ENCODE measurements around the gene RTP5.
"Not testable (repeated sequence)": the region's sequence is repeated elsewhere in the genome, so short reads cannot be mapped to it uniquely, and the experiment has no call there.

The RTP5 gene

DNA sequence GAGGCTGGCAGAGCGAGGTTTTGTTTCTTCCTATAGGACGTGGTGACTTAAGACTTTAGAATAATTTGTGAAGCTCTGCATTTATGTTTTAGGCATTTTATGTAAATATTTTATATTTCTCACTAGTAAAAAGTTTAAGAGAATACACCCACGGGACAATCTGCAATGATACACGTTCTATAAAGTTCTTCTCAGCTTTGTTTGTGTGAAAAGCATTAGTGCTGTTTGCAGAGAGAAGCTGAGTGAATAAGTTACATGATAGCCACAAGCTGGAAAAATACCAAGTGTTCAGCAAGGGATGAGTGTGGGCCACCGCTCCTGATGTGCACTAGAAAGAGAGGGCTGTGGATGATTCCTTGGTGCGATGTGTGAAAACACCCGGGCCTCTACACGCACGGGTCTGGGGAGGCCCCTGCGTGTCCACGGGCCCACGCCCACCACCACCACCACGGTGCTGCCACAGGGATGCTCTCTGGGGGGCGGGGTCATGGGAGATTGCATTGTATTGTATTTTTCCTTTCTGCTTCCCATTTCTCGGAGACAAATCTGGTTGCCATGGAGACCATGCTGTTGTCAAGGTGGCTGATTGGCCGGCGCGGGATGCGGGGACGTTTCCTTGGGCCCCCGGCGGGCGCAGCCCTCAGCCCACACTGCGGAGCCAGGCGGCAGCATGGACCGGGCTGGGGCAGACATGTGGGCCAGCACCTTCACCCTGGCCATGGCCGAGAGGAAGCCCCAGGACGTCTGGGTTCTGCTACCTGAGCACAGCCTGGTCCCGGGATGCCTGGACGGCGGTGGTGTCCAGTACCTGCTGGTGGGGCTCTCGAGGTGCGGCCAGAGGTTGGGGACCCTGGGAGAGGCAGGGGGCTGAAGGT is at the start of gene RTP5:
RTP5 (plus strand) TSS at position 643 of the 875 bp plus-strand sequence; CDS start at position 671, 28 bp downstream.
- DNase-seq (ENCODE audit: low spot score): no peak

DNA sequence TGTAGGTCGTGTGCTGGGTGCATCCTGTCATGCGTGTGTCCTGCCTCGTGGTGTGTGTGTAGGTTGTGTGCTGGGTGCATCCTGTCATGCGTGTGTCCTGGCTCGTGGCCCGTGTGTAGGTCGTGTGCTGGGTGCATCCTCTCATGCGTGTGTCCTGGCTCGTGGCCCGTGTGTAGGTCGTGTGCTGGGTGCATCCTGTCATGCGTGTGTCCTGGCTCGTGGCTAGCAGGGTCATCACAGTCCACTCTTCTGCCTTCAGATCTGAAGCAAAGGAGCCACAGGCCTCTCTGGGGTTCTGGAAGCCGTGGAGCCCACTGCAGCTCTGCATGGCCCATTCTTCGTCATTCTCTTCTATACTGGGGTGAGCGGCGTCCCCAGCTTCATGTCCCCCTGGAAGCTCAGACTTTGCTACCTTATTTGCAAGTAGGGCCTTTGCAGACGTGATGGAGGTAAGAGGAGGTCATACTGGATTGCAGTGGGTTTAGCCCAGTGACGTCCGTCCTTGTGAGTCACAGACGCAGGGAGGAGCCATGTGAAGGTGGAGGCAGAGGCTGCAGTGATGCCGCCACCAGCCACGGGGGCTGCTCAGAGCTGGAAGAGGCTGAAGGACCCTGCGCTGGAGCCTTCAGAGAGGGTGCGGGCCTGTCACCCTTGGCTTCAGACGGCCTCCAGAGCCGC is 49.4 kb upstream of the RTP5 start:
- DNase-seq (ENCODE audit: low spot score): not testable (repeated sequence)

DNA sequence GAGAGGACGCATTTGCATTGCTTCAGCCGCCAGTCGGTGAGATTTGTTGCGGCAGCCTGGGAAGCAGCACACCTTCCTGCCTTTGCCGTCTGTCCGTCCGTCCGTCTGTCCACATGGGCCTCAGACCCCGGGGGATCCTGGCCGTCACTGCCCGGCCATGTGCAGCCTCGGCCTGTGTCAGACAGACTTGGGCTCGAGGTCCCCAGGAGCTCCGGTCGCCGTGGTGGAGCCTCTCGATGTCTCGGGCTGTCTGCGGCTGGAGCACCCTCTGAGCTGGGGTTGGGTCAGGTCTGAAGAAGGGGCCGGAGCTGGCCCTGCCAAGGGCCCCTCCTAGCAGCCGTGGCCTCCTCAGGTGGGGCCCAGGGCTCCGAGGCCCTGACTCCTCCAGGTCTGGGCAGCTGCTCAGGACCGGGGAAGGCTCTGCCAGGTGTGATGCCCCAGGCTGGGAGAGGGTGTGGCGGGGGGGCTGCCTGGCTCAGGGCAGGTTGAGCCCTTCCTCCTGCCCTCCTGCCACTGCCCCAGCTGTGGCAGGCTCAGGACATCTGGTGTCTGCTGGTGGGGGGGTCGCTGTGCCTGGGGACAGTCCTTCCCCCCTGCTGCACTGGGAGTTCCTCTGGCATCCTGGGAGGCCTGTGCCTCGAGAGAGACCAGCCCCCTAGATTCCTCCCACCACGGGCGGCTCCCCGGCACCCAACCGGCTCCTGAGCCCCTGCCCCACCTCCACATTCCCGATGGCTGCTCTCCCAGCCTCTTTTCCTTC is 48.7 kb upstream of the RTP5 start:
- peak; percentile 5 for DNase-seq (ENCODE audit: low spot score)

DNA sequence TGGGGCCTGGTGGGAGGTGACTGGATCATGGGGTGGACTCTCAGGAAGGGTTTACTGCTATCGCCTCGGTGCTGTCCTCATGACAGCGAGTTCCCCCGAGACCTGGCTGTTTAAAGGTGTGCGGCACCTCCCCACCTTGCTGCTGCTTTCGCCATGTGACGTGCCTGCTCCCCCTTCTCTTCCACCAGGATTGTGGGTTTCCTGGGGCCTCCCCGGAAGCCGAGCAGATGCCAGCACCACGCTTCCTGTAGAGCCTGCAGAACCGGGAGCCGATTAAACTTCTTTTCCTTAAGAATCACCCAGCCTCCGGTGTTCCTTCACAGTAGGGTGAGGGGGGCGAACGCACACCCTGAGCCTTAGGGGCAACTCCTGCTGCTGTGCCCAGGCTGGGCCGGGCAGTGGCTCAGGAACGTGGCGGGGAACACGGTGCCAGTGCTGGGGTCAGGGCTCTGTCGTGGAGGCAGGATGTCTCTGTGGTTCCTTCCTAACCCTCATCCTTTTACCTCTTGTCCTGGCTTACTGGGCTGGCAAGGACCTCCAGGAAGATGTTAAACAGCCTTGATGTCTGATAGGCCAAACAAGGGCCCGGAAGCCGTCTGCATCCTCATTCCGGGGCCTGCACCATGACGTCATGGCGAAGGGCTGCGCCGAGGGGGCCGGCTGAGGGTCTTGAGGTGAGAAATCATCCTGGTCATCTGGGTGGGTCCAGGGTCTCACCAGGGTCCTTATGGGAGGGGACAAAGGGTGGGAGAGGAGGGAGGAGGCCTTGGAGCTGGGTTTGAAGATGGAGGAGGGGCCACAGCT is 47.9 kb upstream of the RTP5 start:
- DNase-seq (ENCODE audit: low spot score): no peak

DNA sequence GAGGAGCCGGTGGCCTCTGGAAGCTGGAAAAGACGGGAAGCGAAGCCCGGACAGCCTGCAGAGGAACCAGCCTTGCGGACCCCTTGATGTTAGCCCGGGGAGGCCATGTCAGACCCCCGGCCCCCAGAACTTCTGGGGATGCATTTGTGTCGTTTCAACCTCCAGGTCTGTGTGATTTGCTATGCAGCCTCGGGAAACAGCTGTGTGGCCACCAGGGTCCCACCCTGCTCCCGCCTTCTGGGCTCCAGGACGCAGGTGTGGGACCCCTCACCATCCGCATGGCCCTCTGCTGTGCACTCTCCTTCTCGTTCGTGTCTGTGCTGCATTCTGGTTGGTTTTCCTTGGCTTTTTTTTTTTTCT is 47.3 kb upstream of the RTP5 start:
- DNase-seq (ENCODE audit: low spot score): peak; percentile 3

DNA sequence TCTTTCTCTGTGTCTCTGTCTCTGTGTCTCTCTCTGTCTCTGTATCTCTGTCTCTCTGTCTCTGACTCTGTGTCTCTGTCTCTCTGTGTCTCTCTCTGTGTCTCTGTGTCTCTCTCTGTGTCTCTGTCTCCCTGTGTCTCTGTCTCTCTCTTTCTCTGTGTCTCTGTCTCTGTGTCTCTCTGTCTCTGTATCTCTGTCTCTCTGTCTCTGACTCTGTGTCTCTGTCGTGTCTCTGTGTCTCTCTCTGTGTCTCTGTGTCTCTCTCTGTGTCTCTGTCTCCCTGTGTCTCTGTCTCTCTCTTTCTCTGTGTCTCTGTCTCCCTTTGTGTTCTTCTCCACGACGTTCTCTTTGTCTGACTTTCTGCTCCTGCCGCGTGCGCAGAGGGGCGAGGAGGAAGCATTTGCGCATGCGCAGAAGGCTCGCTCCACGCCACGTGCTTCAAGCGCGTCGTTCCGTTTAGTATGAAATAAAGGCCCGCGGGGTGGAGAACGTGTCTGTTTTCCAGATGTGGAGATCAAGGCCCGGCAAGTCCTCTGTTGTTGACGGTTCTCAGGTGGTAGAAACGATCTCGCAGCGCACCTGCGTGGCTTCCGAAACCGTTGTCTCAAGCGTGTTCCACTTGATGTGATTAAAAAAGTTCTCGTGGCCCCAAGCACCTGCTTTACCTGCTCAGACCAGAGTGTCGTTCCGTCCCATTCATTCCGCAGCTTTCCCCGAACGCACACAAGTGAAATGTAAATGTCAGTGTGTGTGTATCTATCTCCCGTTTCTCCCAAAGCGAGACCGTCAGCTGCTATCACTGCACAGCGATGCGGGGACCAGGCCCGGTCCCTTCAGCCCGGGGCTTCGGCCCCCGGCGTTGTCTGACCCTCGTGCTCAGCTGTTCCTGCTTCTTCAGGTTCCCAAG is 45.7 kb upstream of the RTP5 start:
- DNase-seq (ENCODE audit: low spot score): not testable (repeated sequence)

DNA sequence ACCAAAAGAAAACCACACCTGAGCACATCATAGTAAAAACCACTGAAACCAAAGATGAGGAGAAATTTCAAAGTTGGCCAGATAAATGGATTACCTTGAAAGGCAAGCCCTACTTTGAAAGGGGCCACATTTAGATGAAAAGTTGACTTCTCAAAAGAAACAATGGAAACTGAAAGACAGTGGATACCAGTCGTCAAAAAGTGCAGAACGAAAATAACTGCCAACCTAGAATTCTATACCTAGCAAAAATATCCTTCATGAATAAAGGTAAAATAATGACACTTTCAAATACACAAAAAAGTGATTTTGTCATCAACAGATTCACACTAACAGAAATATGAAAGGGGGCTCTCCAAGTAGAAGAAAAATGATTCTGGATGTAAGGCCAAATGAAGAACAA is 42.1 kb upstream of the RTP5 start:
- DNase-seq (ENCODE audit: low spot score): no peak

DNA sequence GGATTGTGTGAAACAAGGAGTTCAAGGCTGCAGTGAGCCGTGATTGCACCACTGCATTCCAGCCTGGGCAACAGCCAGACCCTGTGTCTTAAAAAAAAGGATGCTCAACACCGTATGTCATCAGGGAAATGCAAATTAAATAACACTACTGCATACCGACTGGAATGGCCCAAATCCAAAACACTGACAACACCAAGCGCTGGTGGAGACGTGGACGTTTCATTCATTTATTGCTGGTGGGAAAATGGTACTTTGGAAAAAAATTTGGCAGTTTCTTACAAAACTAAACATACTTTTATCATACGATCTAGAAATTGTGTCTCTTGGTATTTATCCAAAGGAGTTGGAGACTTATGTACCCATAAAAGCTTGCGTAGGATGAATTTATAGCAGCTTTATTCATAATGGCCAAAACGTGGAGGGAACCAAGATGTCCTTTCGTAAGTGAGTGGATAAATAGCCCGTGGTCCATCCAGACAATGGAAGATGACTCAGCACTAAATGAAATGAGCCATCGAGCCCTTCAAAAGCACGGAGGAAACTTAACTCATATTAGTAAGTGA is 36.3 kb upstream of the RTP5 start:
- DNase-seq (ENCODE audit: low spot score): no peak

DNA sequence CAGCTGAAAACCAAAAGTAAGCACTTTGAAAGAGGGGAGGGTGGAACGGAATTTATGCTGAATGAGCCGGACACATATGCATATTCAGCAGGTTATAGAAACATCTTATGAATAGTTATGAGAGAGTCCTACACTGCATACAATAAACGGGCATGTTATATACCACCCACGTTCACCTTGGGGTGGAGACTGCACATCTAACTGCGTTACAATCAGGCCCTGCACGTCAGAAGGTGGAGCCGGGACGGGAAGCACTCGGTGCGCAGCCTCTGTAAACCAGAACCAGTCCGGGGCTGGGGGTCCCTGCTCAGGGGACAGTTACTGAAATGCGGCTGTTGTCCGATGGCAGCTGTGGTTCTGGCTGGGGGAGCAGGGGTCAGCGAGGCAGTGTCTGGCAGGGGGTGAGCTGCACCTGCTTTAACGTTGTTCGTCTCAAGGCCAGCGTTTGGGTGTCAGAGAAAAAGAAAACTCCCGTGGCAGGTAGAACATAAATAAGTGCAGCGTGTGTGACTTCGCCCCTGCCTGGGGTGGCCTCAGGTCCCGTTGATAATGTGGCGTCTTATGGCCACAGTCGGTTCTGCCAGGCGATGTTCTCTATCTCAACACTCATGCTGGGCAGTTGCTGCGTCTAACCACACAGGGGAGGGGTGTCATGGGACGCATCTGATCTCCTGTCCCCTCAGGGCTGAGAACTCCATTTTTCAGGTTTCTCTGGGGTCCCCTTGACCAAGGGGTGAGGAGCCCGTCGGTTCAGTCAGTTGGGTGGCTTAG is 35.6 kb upstream of the RTP5 start:
- not testable (repeated sequence) for DNase-seq (ENCODE audit: low spot score)

DNA sequence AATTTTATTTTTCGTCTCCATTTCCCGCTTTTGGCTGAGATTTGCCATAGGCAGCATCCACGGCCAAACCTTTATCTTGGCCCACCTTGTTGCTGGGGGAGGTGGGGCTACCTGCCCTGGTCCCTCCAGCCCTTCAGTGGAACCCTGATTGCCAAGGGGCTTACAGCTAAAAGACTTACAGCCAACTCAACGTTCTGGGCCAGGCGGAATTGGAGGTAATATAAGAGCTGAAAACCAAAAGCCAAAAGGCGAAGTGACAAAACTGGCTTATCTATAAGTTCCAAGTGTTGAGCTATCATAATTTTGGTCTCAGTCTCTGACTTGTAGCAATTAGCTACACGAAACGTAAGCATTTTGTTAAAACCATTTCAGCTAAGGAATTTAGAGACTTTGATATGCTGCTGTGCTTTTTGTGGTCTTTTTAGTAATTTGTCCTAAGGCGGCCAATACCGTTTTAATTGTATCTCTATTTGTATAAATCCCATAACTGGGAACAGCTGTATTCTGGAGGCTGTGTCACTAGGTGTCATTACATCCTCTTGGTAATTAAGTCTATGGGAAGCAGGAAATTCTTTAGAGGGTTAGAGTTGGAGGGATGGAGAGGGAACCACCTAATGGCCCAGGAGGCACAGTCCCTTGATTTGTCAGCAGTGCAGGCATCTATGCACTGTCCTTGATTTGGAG is 34.9 kb upstream of the RTP5 start:
- no peak for DNase-seq (ENCODE audit: low spot score)

DNA sequence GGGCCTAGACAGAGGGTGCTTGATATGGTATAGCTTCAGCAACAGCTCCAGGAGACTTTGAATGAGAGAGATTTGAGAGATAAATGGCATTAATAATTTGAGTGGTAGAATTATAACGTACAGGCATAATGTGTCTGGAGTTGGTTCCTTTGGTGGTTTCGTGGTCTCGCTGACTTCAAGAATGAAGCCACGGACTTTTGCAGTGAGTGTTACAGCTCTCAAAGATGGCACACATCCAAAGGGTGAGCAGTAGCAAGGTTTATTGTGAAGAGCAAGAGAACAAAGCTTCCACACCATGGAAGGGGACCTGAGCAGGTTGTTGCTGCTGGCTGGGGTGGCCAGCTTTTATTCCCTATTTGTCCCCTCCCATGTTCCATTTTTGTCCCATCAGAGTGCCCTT is 33.9 kb upstream of the RTP5 start:
- DNase-seq (ENCODE audit: low spot score): no peak

DNA sequence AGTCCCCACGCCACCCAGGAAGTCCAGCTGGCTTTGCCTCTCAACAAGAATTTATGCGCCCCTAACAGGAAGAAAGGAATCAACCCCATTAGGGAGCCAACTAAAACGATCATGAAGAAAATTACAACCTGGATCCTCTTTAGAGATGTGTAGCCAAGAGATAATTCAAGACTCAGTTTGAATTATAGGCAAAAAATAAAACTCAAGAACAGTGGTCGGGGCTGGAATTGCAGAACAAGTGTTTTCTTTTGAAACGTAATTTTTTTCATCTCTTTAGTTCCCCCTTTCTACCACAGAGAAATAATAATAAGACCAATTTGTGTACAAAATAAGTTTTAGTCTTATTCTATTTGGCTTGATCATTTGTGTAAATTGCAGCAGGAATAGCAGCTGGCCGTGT is 33.2 kb upstream of the RTP5 start:
- DNase-seq (ENCODE audit: low spot score): no peak

DNA sequence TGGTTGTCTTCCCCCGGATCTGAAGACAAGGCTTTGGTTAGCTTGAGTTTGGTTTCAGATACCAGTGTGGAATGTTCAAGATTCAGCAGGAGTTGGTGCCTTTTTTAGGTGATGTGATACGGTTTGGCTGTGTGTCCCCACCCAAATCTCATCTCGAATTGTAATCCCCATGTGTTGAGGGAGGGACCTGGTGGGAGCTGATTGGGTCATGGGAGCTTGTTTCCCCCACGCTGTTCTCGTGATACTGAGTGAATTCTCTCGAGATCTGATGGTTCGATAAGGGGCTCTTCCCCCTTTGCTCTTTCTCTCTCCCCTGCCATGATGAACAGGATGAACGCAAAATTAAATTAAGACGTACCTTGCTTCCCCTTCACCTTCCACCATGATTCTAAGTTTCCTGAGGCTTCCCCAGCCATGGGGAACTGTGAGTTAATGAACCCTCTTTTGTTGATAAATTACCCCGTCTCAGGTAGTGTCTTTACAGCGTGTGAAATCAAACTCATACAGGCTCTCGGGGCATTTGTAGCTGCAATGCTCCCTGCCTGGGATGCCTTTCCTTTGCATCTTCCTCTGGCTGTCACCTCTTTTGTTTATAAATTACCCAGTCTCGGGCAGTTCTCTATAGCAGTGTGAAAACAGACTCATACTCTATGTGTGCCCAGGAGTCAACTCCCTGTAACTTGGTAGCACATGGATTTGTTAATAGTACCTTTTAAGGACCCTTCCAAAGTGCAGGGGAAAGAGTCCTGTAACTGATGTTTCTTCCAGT is 32.1 kb upstream of the RTP5 start:
- DNase-seq (ENCODE audit: low spot score): no peak

DNA sequence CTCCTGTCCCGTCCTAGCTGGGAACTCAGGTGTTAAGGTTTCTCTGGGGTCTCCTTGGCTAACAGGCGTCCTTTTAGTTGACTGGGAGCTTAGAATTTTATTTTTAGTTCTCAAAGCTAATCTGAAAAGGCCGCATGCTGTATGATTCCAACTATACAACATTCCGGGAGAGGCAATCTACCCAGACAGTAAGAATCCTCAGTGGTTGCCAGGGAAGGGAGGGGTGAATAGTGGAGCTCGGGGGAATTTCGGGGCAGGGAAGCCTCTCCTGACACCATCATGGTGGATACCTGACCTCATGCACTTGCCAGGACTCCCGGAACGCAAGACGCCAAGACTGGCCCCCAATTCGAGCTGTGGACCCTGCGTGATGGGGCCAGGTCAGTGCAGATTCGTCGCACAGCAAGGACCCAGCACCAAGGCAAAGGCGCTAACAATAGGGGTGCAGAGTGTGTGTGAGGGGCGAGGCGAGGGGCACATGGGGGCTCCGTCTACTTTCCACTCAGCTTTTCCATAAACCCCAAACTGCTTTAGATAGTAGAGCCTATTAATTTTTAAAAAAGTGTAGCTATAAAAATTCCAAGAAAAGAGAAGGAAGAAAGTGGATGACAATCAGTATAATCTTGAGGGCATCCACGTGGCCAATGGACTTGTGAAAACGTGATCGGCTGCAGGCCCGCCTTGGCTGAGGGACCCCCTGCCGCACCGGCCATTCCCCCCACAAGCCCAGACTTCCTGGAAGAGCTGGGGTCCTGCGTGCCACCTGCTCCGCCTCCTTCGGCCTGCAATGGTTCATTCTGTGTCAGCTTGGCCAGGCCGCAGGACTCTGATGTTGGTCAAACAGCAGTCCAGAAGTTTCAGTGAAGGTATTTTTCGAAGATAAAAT is 28.1 kb upstream of the RTP5 start:
- DNase-seq (ENCODE audit: low spot score): peak; percentile 5

DNA sequence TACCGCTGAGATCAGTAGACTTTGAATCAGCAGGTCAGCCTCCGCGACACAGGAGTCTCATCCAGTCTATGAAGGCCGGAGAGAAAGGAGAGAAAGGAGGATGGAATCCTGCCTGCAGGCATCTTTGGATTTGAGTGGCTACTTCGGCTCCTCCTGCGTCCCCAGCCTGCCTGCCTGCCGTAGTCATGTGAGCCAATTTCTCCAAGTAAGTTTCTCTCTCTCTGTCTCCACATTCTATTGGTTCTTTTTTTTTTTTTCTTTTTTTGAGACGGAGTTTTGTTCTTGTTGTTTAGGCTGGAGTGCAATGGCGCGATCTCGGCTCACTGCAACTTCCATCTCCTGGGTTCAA is 27.5 kb upstream of the RTP5 start:
- DNase-seq (ENCODE audit: low spot score): peak; percentile 4

DNA sequence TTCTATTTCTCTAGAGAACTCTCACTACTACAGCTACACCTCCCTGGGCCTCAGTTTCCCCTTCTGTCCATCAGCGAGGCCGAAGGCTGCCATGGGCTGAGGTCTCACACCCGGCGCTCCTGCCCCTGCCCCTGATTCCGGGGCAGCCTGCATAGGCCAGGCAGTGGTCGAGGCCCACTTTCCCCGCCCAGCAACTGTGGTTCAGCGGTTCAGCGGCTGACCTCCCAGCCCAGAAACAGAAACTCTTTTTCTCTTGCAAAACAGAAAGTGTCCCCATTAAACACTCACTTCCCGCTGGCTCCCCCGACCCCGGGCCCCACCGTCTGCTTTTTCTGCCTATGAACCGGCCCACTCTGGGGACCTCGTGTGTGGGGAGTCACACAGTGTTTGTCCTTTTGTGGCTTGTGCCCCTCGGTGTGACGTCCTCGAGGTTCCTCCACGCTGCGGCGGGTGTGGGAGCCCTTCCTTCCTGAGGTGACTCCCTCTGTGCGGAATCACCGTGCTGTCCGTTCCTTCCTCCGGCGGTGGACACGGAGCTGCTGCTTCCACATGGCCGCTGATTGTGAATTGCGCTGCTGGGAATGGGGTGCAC is 26.8 kb upstream of the RTP5 start:
- DNase-seq (ENCODE audit: low spot score): peak; percentile 7

All from GM03348 (cell line).